Gastrocnemius medialis (tissue), 4 donors: ENCODE results near the gene APEX2. TPM values are rescaled to one million over a fixed set of nuclear protein-coding genes. Genes with fewer than 3 reads are reported as not detected.

Experiments
- ATAC-seq, 2 donors: fragments of 150-250 bp; one replicate each; pipeline ENCODE4 v1.9.1; 2016
- DNase-seq, 2 donors: peaks; one replicate each; pipeline ENCODE4 v3.0.0-alpha.2; 2019
- H3K27ac ChIP-seq, 4 donors: fragments of 200-600 bp; sonication (generic); 1 replicate in 1 of 4; 2 replicates in 3 of 4; pipeline ENCODE4 v1.5.1; 2016 to 2018; ENCODE audit warnings: mild to moderate bottlenecking in 2 of 4, moderate library complexity in 1 of 4
- H3K27me3 ChIP-seq, 3 donors: fragments of 200-600 bp; sonication (generic) in 2 of 3; 1 replicate in 1 of 3; 2 replicates in 2 of 3; pipeline versions ENCODE4 v1.5.1 to v1.6.0; 2016 to 2019; ENCODE audit warnings: mild to moderate bottlenecking in 1 of 3, moderate library complexity in 1 of 3
- H3K36me3 ChIP-seq, 2 donors: fragments of 200-600 bp; sonication (generic) in 1 of 2; one replicate each; pipeline ENCODE4 v1.5.1; 2017 to 2018
- H3K4me1 ChIP-seq, 2 donors: fragments of 200-600 bp; sonication (generic) in 1 of 2; one replicate each; pipeline ENCODE4 v1.5.1; 2016 to 2017; ENCODE audit warnings: mild to moderate bottlenecking in 2 of 2
- H3K4me3 ChIP-seq, 4 donors: fragments of 200-600 bp; sonication (generic) in 3 of 4; 1 replicate in 1 of 4; 2 replicates in 3 of 4; pipeline ENCODE4 v1.5.1; 2016 to 2019; ENCODE audit warnings: mild to moderate bottlenecking in 2 of 4
- H3K9me3 ChIP-seq, 3 donors: fragments of 200-600 bp; sonication (generic) in 2 of 3; 1 replicate in 1 of 3; 2 replicates in 2 of 3; pipeline ENCODE4 v1.5.1; 2016 to 2019
- POLR2A ChIP-seq, 2 donors: fragments of 450-650 bp; IDR thresholded peaks; one replicate each; pipeline ENCODE4 v1.6.1; 2017; ENCODE audit warnings: antibody characterized with exemption in 2 of 2, mild to moderate bottlenecking in 2 of 2, moderate library complexity in 2 of 2
- in situ Hi-C, 4 donors: fragments of 200-750 bp; cut with MboI; loops; one replicate each; pipeline versions ENCODE4 v1.15.0 to v1.8.0; 2017; ENCODE audit warnings: low sequenced_read_pairs in 4 of 4
- intact Hi-C: fragments of 100-400 bp; cut with DNase I; formaldehyde crosslinking; loops from one replicate; pipeline ENCODE4 v1.15.1; 2023; ENCODE audit warnings: low total_unique reads
- total RNA-seq, 4 donors: library from RNA; depleted of rRNA; stranded (reverse); fragments of >200 nt; gene quantifications; one replicate each; pipeline versions ENCODE4 v1.1.0 to v1.2.3, GENCODE V29; 2016
- TF ChIP-seq, protein P1 (sequence below), 5 experiments: fragments of 450-650 bp in 3 of 5; fragments of 200-600 bp in 2 of 5; sonication (generic) in 2 of 5; IDR thresholded peaks in 4 of 5; conservative IDR thresholded peaks in 1 of 5; 1 replicate in 4 of 5; 2 replicates in 1 of 5; pipeline ENCODE4 v1.5.1; 2016 to 2019; ENCODE audit warnings: antibody characterized with exemption in 5 of 5, mild to moderate bottlenecking in 3 of 5, moderate library complexity in 3 of 5

APEX2 gene
- total RNA-seq, 4 donors from 2014 or later: 8.3 to 17.2 (median 8.8) TPM

DNA sequence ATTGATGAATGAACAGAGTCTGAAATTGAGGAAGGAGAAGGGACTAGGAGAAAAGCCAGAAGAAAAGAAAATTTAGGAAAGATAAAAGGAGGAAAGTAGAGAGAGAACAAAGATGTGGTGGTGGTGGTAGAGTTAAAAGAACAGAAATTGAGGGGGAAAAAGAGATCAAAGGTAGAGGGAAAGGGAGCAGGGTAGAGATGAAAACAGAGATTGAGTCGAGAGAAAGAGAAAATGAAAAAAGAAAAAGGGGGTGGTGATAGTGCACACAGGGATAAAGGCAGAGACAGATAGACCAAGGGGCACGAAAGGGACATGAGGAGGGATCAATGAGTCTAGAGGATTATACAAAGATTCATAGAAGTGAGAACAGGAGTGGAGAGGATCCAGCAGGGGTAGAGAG is 26.7 kb downstream of the APEX2 start:
- no peak for ATAC-seq
- Histone ChIP-seq H3K4me3 (no peak overlapping the region), H3K36me3 (no peaks in the 10 kb centered on the region), H3K4me1 (no peaks in the 10 kb centered on the region), H3K27me3 (no peaks in the 10 kb centered on the region), H3K27ac (no peak overlapping the region), H3K9me3 (no peaks in the 10 kb centered on the region)
- in situ Hi-C loops (no loop called here), intact Hi-C loops (no loop called here)
- DNase-seq: no peak
- TF ChIP-seq POLR2A (IDR thresholded peaks at IDR 0.05): no peak
- TF ChIP-seq, protein P1, sequence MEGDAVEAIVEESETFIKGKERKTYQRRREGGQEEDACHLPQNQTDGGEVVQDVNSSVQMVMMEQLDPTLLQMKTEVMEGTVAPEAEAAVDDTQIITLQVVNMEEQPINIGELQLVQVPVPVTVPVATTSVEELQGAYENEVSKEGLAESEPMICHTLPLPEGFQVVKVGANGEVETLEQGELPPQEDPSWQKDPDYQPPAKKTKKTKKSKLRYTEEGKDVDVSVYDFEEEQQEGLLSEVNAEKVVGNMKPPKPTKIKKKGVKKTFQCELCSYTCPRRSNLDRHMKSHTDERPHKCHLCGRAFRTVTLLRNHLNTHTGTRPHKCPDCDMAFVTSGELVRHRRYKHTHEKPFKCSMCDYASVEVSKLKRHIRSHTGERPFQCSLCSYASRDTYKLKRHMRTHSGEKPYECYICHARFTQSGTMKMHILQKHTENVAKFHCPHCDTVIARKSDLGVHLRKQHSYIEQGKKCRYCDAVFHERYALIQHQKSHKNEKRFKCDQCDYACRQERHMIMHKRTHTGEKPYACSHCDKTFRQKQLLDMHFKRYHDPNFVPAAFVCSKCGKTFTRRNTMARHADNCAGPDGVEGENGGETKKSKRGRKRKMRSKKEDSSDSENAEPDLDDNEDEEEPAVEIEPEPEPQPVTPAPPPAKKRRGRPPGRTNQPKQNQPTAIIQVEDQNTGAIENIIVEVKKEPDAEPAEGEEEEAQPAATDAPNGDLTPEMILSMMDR (IDR thresholded peaks at IDR 0.05 in 4 of 5, conservative IDR thresholded peaks at IDR 0.05 in 1 of 5): no peak

DNA sequence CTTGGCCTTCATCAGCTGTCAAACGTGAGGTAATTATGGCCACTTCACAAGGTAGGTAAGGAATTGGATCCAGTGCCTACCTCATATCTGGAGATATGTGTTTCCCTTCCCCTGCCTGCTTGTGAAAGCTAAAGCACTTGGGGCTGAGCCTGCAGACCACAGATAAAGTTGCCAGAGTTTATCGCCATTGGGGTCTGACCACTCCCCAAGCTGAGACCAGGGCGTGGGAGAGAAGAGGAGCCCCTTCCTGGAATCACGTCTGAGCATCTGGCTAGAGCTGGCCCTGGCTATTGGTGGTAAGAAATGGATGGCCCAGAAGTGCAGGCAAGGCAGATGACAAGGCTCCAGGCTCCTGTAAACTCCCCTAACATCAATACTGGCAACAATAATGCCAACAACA is 27.9 kb downstream of the APEX2 start:
- no peaks in the 10 kb centered on the region for H3K36me3 ChIP-seq
- intact Hi-C loops: no loop called here
- no peak for TF ChIP-seq POLR2A (IDR thresholded peaks at IDR 0.05)
- no peak for DNase-seq
- no peak for ATAC-seq
- no peaks in the 10 kb centered on the region for H3K4me1 ChIP-seq
- H3K4me3 ChIP-seq: no peak overlapping the region
- no peak overlapping the region for H3K27ac ChIP-seq
- no peaks in the 10 kb centered on the region for H3K9me3 ChIP-seq
- H3K27me3 ChIP-seq: no peaks in the 10 kb centered on the region
- in situ Hi-C loops: no loop called here

DNA sequence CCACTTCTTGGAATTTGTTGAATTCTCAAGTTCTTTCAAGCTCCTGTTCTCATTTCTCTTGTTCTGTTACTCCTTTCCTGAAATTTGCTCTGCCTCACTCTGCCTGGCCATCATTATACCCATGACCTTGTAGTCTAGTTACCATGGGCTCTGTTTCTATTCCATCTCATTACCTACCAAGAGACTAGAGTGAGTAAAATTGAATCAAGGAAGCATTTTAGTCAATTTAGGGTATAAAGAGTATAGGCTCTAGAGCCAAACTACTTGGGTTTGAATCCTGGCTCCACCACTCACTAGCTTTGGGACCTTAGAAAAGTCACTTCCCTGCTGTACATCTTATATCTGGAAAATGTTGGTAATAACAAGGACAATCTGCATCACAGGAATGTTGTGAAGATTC is 28.4 kb downstream of the APEX2 start:
- no peaks in the 10 kb centered on the region for H3K9me3 ChIP-seq
- no peak overlapping the region for H3K4me3 ChIP-seq
- TF ChIP-seq, protein P1 (IDR thresholded peaks at IDR 0.05 in 4 of 5, conservative IDR thresholded peaks at IDR 0.05 in 1 of 5): no peak
- no peak for TF ChIP-seq POLR2A (IDR thresholded peaks at IDR 0.05)
- H3K36me3 ChIP-seq: no peaks in the 10 kb centered on the region
- ATAC-seq (no peak), DNase-seq (no peak)
- H3K4me1 ChIP-seq: no peaks in the 10 kb centered on the region
- intact Hi-C loops (no loop called here), in situ Hi-C loops (no loop called here)
- H3K27ac ChIP-seq: no peak overlapping the region
- no peaks in the 10 kb centered on the region for H3K27me3 ChIP-seq

DNA sequence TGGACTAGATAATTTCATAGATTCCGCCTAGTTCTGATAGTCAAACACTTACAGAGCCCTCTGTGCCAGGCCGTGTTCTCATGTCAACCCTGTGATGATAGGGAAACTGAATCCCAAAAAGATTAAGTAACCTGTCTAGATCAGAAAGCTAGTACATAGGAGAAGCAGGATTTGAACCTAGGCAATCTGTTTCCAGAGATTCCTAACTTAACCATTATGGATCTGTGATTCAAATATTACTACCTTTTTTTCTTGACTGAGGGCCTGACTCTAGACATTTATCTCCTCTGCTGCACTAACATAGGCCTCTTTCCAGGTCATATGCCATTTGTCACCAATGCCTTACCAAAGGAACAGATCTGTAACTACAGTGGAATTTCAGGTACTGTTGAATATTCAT is 29.1 kb downstream of the APEX2 start:
- H3K9me3 ChIP-seq: no peaks in the 10 kb centered on the region
- in situ Hi-C loops: no loop called here
- no peak overlapping the region for H3K27ac ChIP-seq
- H3K4me1 ChIP-seq: no peaks in the 10 kb centered on the region
- ATAC-seq (no peak), DNase-seq (no peak)
- no peaks in the 10 kb centered on the region for H3K27me3 ChIP-seq
- H3K36me3 ChIP-seq: no peaks in the 10 kb centered on the region
- intact Hi-C loops: no loop called here
- TF ChIP-seq, protein P1 (IDR thresholded peaks at IDR 0.05 in 4 of 5, conservative IDR thresholded peaks at IDR 0.05 in 1 of 5): no peak
- no peak for TF ChIP-seq POLR2A (IDR thresholded peaks at IDR 0.05)
- H3K4me3 ChIP-seq: no peak overlapping the region

DNA sequence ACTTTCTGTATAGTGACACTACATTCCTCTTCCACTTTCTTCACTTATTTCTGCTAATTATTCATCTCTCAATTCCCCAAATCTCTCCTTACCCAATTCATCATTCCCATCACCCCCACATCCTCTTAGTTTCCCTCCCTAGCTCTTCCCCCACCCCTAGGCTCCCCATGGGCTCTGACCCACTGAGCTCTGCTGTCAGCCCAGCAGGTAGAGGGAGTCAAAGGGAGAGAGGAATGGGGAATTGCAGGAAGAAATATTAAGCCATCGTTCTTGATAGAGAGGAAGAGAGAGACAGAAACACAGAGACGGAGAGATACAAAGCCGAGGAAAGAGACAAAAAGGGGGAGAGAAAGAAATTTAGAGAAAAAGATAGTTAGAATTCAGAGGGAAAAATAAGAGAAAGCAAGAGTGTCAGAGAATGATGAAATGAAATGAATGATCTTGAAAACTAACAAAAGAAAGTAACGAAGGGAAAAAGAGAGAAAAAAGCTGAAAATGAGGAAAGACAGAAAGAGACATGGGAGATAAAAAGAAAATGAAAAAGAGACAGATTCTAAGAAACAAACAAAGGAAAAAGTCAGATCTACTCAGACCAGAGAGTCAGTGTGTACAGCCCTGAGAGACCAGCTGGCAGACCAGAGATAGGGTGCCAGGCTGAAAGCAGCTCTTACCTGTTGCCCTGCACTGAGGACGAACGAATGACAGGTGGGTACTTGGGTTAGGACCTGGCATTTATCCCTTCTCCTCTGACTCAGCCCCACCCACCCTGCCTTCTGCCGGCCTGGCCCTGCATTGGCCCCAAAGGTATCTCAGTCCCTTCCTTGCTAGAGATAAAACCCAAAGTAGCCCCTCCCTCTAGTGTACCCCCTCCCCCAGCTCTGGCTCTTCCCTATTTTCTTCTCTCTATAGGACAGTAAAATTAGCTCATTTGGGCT is 30.4 kb downstream of the APEX2 start, which contains the start of gene ALAS2:
ALAS2 (minus strand) TSS at position 707 of the 935 bp plus-strand sequence. CDS start 4,977 bp downstream, outside the sequence.
- TF ChIP-seq, protein P1 (IDR thresholded peaks at IDR 0.05 in 4 of 5, conservative IDR thresholded peaks at IDR 0.05 in 1 of 5): no peak
- TF ChIP-seq POLR2A (IDR thresholded peaks at IDR 0.05): no peak
- Histone ChIP-seq H3K27me3 (no peaks in the 10 kb centered on the region), H3K36me3 (no peaks in the 10 kb centered on the region), H3K9me3 (no peaks in the 10 kb centered on the region), H3K4me3 (no peak within 1 kb of the TSS), H3K4me1 (no peaks in the 10 kb centered on the region), H3K27ac (no peak within 1 kb of the TSS)
- intact Hi-C loops: no loop called here
- ATAC-seq: no peak
- DNase-seq: no peak
- in situ Hi-C loops: no loop called here
